AG09319 (cell line): ENCODE data around the gene KRT1.
"Not testable (repeated sequence)": the region's sequence is repeated elsewhere in the genome, so short reads cannot be mapped to it uniquely, and the experiment has no call there.

ENCODE experiments used
- DNase-seq: peaks from one replicate; pipeline ENCODE4 v3.0.0-alpha.2; 2010; ENCODE audit warnings: low read depth; ENCODE audit errors: extremely low read depth
- TF ChIP-seq, protein P1 (sequence below): IDR thresholded peaks from 2 replicates; pipeline ENCODE4 v1.5.1; 2011; ENCODE audit warnings: low read depth, mild to moderate bottlenecking, inconsistent platforms, low read length, moderate library complexity

Gene KRT1

DNA sequence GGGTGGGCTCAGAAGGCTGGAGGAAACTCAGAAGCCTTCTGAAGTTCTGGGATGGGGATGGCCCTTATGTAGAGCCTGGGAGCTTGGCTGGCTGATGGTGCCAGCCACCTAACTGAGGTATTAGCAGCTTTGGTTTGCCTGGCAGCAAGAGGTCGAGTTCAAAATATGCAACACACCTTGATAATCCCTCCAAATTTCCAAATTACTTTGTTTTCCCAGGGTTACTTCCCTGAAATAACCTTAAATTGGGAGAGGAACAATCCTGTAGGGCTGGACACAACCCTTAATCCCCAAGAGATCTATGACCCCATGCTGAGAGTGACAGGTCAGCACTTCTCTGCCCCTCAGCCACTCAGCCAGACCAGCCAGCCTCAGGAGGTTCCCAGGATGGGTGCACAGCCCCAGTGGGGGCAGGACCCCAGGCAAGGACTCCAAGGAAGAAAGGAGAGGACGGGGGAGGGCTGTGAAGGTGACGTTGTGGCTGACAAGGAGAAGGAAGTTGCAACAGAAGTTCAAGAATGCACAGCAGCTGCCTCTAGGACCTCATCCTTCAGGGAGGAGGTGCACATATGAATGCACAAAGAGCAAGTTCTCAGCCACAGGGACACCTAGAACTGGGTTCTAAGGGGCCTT is 41.7 kb upstream of the KRT1 start:
- DNase-seq: no peak
- TF ChIP-seq, protein P1, sequence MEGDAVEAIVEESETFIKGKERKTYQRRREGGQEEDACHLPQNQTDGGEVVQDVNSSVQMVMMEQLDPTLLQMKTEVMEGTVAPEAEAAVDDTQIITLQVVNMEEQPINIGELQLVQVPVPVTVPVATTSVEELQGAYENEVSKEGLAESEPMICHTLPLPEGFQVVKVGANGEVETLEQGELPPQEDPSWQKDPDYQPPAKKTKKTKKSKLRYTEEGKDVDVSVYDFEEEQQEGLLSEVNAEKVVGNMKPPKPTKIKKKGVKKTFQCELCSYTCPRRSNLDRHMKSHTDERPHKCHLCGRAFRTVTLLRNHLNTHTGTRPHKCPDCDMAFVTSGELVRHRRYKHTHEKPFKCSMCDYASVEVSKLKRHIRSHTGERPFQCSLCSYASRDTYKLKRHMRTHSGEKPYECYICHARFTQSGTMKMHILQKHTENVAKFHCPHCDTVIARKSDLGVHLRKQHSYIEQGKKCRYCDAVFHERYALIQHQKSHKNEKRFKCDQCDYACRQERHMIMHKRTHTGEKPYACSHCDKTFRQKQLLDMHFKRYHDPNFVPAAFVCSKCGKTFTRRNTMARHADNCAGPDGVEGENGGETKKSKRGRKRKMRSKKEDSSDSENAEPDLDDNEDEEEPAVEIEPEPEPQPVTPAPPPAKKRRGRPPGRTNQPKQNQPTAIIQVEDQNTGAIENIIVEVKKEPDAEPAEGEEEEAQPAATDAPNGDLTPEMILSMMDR: no peak

DNA sequence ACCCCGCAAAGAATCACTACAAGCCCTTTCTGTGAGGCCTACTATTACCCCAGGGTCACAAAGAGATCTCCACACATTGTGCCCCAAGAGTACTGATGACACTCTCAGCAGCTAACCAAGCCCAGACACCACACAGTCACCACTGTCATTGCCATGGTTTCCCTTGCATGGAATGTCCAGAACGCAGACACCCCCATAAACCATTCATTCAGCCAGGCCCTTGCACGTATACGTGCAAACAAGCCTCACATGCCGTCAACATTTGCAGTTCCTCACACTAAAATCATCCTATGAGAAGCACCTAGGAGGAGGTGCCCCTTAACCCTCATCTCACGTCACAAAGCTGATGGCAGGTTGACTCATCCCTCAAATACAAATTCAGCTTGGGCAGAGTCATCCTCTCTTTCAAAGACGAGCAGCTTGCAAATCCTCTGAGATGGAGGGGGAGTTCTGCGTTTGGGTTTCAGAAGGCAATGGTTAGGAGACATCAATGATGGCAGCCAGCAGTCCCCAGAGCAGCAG is 40.2 kb upstream of the KRT1 start:
- TF ChIP-seq, protein P1: no peak
- DNase-seq: no peak

DNA sequence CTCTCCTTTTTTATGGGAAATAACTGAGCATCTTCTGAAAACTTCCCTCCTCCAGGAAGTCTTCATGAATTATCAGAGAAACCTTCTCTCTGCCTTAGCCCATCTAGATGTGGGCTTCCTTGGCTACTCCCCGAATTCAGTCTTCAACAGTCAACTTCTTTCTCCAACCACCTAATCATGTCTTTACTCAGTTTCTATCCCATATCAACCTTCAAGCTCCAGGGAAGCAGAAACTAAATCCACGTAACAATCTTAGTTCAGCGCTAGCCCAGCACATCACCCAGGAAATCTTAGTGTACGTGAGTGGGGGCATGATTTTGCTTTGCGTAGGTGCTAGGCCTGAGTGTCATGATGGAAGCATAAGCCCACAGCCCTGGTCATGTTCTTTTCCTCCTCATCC is 35.9 kb upstream of the KRT1 start:
- TF ChIP-seq, protein P1: no peak
- no peak for DNase-seq

DNA sequence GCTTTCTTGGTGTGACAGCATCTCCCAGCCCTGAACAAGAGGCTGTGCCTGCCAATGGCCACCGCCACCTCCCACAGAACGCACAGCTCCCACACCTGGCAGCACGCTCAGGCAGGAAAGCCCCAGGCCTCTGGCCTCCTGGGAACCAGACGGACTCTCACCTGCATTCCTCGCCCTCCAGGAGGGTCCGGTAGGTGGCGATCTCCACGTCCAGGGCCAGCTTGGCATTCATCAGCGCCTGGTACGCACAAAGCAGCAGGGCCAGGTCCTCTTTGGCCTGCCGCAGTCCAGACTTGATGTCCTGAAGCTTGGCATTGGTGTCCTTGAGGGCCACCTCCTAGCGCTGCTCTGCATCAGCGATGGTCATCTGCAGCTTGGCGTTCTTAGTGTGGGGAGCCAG is 35.2 kb upstream of the KRT1 start:
- TF ChIP-seq, protein P1: no peak
- no peak for DNase-seq

DNA sequence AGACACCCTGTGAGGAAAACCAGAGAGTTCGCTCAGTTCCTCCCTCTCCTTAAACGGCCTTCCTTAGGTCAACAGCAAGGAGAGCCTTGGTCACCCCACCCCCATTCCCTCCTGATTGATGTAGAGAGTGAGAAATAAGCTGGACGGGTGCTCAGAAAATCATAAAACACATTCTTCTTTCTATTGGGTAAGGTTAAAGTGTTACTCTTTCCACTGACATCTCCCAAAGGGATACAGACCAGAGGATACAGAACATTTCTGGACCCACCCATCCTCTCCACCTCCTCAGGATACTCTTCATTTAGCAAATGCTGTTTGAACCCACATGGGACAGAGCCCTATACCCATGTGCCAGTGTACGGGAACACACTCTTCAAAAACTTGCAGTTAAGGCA is 34.7 kb upstream of the KRT1 start:
- no peak for DNase-seq
- TF ChIP-seq, protein P1: no peak

DNA sequence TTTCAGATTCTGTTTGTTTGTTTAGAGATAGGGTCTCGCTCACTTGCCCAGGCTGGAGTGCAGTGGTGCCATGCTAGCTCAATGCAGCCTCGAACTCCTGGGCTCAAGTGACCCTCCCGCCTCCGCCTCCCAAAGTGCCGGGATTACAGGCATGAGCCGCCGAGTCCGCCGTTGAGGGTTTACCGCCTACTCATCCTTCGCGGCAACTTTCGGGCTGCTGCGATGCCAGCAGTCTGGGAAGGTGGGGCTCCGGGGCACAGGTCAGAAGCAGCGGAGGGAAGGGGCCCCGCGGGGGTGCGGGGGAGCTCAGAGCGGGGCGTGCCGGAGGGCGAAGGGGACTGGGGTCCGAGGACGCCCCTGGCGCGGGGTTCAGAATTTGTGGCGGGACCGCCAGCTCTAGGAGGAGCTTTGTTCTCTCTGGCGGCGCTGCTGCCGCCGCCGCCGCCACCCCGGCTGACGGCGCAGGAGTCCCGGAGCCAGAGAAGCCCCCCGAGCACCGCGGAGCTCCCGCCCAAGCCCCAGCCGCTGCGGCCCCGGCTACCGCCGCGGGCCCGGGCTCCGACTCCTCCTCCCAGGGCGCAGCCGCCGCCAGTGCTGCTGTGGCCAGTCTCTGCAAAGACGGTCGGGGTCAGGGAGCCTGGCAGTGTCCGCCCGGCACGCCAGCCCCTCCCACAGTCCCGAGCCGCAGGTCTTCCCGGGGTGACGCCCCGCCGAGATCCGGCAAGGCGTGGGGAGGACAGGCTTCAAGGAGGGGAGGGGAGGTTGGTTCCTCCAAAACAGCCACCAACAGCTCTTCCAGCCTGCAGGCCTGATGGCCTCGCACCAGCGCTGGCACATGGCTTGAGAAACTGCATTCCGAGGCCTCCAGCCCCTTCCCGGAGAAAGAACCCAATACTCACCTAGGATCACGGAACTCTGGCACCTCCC is 34.0 kb upstream of the KRT1 start:
- TF ChIP-seq, protein P1: no peak
- no peak for DNase-seq

DNA sequence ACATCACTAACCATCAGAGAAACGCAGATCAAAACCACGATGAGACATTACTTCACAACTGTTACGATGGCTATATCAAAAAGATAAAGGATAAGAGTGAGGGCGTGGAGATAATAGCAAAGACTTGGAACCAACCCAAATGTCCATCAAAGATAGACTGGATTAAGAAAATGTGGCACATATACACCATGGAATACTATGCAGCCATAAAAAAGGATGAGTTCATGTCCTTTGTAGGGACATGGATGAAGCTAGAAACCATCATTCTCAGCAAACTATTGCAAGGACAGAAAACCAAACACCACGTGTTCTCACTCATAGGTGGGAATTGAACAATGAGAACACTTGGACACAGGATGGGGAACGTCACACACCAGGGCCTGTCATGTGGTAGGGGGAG is 31.9 kb upstream of the KRT1 start:
- not testable (repeated sequence) for DNase-seq
